NCI-H510A (cell line): ENCODE measurements around the gene GAN.

Experiments
- DNase-seq: peaks from one replicate; lab custom pipeline; 2025; lab: John Stamatoyannopoulos, UW

The GAN gene

GRCh38 chr16:81314603-81315270 lies at the start of gene GAN:
GAN (plus strand) TSS chr16:81314962; CDS start chr16:81315114, 152 bp downstream.
- peak; percentile 81 for DNase-seq

GRCh38 chr16:81265052-81265451 lies 49.7 kb upstream of the GAN start:
- DNase-seq = no peak

DNA sequence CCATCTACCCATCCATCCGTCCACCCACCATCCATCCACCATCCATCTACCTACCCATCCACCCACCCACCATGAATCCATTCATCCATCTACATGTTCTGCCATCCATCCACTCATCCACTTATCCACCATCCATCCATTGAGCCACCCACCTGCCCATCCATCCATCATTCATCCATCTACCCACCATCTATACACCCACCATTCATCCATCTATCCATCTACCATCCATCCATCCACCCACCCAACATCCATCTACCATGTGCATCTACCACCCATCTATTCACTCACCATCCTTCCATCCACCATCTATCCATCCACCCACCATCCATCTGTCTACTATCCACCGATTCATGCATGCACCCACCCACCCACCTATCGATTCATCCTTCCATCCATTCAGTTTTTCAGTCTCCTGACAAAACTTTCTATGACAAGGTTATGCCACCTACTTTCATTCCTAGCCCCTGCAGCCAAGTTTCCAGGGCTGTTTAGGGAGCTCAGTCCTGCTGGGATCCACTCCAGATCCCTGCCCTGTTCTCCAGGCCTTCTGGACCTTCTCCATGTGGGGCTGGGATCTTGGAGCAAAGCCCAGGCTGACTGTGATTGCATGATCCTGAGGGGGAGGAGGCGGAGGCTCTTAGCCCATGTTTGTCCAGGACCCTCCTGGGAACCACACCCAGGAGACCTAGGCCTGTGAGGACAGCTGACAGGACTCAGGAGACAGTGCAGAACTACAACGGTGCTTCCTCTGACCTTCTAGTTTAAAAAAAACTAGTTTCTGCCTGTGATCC lies 48.9 kb upstream of the GAN start:
- no peak for DNase-seq

- DNase-seq = peak; percentile 16
Measured at GRCh38 chr16:81266680-81267095, 48.1 kb upstream of the GAN start.

DNA sequence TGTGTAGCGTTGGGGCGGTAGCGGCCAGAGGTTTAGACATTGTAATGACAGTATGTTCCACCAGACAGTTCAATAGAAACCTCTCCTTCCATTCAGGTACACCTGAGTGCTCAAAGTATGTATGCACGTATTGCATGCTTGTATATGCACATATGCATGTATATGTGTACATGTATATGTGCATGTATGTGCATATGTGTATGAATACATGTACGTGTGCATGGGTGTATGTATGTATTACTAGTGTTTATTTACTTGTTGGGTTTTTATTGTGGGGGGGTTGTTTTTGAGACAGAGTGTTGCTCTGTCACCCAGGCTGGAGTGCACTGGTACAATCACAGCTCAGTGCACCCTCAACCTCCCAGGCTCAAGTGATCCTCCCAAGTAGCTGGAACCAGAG lies 46.3 kb upstream of the GAN start:
- DNase-seq = no peak

DNA sequence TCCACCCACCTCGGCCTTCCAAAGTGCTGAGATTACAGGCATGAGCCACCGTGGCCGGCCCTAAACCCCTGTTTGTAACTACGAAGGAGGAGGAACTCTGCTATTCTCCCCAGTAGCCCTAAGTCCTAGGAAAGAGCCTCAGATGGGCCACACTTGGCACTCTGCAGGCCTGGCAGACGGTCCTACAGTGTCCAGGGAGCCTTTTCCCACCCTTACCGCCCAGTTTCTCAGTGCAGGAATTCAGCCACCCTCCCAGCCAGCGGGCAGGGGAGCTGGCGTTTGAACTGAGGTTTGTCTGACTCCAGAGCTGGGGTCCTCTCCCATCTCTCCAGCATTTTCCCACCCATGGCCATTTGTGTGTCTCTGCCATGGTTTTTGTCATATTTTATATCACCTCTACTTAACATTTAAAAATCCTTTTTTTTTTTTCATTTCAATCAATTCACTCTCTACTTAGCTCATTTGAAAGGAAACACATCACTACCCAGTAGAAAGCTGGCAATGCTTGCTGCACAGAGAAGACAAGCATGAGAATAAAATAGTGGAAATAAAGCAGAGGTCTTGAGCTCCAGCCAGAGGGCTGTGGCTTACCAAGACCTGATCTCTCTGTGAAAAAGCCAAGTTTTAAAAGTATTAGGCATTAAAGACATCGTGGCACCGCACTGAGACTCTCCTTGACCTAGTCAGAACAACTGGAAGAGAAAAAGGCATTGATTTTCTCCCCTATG lies 41.4 kb upstream of the GAN start:
- DNase-seq = no peak

DNA sequence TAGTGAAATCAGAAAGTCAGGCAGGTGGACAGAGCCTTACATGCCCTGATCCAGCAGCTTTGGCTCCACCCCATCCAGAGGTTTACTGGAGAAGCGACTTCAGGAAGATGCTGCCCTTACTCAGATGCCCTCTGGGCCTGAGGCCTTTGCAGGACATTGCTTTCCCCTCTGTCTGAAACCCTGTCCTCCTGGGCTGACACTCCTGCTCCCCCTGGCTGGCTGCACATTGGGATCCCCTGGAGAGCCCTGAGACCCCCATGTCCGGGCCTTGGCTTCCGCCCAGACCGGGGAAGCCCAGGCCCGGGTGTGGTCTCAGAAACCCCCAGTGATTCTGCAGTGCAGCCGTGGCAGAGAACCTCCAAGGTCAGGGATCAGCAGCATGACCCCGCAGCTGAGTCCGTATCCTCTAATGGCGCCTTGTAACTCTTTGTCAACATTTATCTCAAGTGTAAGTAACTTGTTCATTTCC lies 39.7 kb upstream of the GAN start:
- DNase-seq = no peak

DNA sequence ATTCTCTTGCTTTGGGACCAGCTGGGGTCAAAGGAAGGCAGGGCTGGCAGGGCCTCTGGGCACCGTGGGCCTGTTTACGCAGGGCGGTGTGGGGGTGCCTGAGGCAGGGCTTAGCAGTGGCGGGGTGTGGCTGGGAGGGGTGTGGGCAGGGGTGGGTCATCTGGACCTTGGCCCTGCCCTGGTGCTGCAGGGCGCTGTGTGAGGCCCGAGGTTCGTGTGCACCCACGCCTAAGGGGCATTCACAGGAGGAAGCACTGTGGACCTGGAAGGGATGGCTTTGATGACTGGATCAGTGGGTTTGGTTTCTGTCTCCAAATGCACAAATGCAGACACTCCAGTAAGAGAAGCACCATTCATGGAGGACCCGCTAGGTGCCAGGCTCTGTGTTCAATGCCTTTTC lies 39.0 kb upstream of the GAN start:
- DNase-seq = no peak

- DNase-seq = no peak
Measured at GRCh38 chr16:81276323-81276722, 38.4 kb upstream of the GAN start.

- no peak for DNase-seq
Measured at GRCh38 chr16:81277541-81278080, 37.2 kb upstream of the GAN start.

GRCh38 chr16:81278526-81278925 lies 36.2 kb upstream of the GAN start:
- DNase-seq = no peak

GRCh38 chr16:81279392-81279791 lies 35.4 kb upstream of the GAN start:
- DNase-seq = no peak

DNA sequence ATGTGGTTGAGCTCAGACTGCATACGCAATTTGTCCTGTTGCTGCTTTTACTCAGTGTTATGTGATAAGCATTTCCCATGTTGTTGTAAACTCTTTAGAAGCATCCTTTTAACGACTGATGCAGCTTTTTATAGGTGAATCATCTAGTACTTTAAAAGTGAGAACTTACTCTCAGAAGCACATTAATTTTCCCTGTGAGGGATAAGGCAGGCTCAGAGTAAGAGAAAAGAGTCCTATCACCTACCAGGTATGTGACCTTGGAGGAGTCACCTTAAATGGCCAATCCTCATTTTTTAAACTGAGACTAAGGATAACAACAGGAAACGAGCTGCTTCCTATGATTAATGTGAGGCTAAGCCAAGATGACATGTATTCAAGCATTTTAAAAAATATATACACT lies 34.4 kb upstream of the GAN start:
- DNase-seq = no peak

GRCh38 chr16:81283044-81283443 lies 31.7 kb upstream of the GAN start:
- no peak for DNase-seq

- DNase-seq = no peak
Measured at GRCh38 chr16:81284995-81285600, 29.7 kb upstream of the GAN start.

DNA sequence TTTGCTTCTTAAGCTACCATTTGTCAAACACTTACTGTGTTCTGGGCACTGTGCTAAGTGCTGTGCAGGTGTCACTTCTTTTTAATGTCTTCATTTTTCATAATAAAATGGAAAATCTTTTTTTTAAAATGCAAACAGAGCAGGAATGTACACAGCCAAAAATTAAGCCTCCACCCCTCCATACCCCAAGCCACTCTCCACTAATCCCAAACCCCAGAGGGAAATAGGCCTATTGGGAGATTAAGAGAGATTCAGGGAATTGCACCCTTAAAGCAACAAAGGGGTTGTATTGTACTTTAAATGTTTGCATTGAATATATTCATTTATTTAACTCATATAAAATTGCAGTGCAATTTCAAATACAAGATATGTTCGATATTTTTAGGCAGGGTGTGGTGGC lies 28.6 kb upstream of the GAN start:
- DNase-seq = no peak

DNA sequence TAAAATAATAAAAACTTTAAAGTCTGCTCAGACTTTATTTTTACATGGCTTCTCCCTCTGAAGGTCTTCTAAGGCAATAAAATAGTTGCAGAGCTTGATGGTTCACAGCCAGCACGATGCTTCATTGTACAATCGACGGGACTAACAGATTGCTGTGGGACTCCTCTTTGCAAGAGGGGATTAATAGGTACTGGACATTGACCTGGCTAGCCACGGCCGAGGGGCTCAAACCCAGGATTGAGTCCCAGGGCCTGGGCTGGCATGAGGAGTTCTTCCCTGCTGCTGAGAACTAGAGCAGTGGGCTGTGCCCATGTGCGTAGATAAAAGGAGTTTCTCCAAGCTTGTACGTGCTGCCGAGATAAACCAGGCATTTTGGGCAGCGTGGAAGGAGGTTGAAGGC lies 23.6 kb upstream of the GAN start:
- DNase-seq = no peak

DNA sequence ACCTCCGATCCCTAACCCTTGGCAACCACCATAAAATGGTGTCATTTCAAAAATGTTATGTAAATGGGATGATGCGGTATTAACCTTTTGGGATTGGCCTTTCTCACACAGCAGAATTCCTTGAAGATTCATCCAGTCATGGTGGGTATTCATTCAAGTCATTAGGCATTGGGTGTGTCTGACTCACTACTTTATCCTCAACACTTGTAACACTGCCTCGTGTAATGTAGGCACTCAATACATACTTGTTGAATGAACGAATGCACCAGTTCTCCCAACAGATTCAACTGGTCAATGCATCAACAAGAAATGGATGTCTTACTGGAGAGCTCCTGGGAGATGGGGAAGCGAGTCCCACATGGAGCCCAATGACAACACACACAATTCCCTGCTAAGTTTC lies 21.8 kb upstream of the GAN start:
- no peak for DNase-seq

DNA sequence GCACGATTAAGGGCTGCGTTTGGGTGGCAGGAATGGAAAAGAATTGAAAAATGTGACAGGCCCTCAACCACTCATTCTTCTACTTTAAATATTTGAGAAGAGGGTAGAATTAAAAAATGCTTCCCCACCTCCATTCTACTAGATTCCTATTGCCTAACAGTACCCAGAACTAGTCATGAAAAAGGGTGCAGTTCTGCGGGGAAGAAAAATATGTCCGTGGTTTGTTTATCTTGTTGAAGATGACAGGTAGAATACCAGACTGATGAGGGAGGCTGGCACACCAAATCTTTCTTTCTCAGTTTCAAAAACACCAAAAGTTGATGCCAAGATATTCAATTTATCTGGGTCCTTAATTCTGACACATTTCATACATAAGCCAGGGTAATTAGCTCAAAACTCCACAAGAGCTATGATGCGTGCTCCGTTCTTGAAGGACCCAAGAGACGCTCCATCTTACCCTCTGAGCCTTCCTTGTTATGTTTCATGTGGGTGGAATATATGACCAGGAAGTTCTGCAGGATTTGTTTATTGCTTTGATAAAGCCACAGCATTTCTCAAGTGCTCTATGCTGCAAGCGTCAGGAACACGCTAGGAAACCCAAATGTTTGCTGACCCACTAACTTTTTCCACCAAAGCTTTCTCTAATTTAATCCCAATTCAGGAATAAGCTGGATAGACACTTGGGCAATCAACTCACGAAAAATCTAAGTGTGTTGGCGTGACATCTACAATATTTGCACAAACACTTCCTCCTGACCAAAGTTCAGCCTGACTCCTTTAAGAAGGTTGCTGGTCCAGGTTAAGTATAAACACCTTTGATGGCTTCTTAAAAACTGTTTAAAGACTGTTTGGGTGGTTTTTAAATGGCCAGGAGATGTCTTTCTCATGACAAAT lies 20.6 kb upstream of the GAN start:
- DNase-seq = no peak

DNA sequence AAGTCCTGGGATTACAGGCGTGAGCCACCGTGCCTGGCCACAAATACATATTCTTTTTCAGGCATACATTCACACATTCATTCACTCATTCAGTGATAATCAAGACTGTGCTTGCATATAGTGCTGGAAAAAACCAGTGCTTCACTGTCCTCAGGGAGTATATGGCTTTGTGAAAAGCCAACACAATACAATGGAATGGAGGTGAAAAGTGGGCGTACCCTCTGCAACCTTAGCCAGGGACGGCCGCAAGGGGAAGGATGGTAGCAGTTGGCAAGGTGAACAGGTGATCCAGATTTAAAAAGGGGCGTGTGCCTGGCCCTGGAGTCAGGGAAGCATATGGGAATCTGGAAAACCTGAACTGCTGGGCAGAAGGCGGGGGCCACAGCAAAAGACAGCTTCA lies 18.1 kb upstream of the GAN start:
- no peak for DNase-seq

- DNase-seq = no peak
Measured at GRCh38 chr16:81307770-81308169, 7.0 kb upstream of the GAN start.
